Fibroblast of pulmonary artery (primary cell): ENCODE data around the gene TCEA2.

Experiments
- DNase-seq: peaks from one replicate; pipeline ENCODE4 v3.0.0-alpha.2; 2010; ENCODE audit warnings: low read depth
- H3K4me3 ChIP-seq: replicated peaks from 2 replicates; pipeline ENCODE4 v1.5.1; 2011; ENCODE audit warnings: low read depth, mild to moderate bottlenecking, control low read depth, low read length, moderate library complexity
- CTCF ChIP-seq: IDR thresholded peaks from 2 replicates; pipeline ENCODE4 v1.5.1; 2011; ENCODE audit warnings: mild to moderate bottlenecking, control low read depth, low read length, inconsistent platforms; ENCODE audit errors: missing control alignments

TCEA2 gene

GRCh38 chr20:64063389-64064144, 569 bp downstream of the TCEA2 start:
- peak overlapping the region; percentile 87 for H3K4me3 ChIP-seq
- no peak for TF ChIP-seq CTCF
- no peak for DNase-seq

DNA sequence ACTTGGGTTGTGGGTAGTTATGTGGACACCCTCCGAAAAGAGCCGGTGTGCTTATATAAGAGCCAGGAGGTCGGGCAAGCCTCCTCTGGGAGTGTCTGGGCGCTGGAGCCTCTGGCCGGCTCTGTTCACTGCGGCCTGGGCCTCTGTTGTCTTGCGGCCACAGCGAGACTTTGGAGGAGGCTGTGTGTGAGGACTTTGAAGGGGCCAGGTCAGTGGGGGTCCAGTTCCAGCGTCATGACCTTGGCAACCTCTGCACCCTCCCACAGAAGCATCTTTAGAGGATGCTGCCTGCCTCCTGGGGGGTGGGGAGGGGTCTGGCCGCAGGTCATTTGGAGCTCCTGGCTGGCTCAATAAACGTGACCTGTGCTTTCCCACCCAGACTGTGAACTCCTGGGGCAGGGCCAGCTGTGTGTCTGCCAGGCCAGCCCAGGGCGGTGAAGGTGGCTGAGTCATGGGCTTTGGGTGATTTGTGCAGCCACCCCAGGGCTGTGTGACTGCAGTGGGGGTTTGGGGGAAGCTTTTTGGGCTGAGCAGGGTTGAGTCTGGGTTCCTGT, 1.2 kb downstream of the TCEA2 start:
- DNase-seq = no peak
- TF ChIP-seq CTCF = no peak
- H3K4me3 ChIP-seq = peak overlapping the region; percentile 87

- no peak overlapping the region for H3K4me3 ChIP-seq
- DNase-seq = no peak
- no peak for TF ChIP-seq CTCF
Measured at GRCh38 chr20:64065062-64065973, 2.3 kb downstream of the TCEA2 start.

DNA sequence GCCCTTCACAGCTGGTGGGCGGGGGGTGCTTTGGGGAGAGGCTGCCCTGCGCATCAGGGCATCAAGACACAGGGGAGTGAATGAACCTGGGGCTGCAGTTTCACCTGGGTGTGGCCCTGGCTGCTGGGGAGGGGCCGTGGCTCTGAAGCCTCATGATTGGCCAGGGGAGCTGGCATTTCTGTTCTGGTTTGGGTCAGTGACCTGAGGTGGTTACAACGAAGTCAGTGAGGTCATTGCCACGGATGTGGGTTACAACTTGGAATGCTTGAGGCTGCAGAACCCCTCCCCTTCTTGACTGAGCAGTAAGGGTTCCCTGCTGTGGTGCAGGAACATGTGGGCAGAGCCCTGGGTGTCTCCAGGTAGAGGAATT, 3.0 kb downstream of the TCEA2 start:
- DNase-seq = peak; percentile 58
- no peak for TF ChIP-seq CTCF
- H3K4me3 ChIP-seq = no peak overlapping the region

GRCh38 chr20:64067005-64067632, 4.1 kb downstream of the TCEA2 start:
- no peak overlapping the region for H3K4me3 ChIP-seq
- DNase-seq = no peak
- TF ChIP-seq CTCF = no peak

GRCh38 chr20:64067733-64068307, 4.8 kb downstream of the TCEA2 start:
- H3K4me3 ChIP-seq = no peak overlapping the region
- no peak for TF ChIP-seq CTCF
- no peak for DNase-seq
